WERI-Rb-1 (cell line): ENCODE data around the gene DNM2.

Source experiments
- DNase-seq: peaks from one replicate; pipeline ENCODE4 v3.0.0-alpha.2; 2020
- H3K27ac ChIP-seq: fragments of 250-450 bp; sonication (Bioruptor Pico); 2 replicates; pipeline ENCODE4 v1.5.1; 2020; ENCODE audit warnings: mild to moderate bottlenecking, moderate library complexity
- H3K27me3 ChIP-seq: fragments of 250-450 bp; sonication (Bioruptor Pico); 2 replicates; pipeline ENCODE4 v1.5.1; 2021; ENCODE audit warnings: mild to moderate bottlenecking, low read depth, moderate library complexity; ENCODE audit not compliant: insufficient read depth, severe bottlenecking
- H3K36me3 ChIP-seq: fragments of 250-450 bp; sonication (Bioruptor Pico); 2 replicates; pipeline ENCODE4 v1.5.1; 2020; ENCODE audit warnings: mild to moderate bottlenecking, moderate library complexity
- H3K4me3 ChIP-seq: 2 replicates; pipeline ENCODE4 v1.5.1; 2011; ENCODE audit warnings: low read depth, mild to moderate bottlenecking, control low read depth, low read length
- H3K9me3 ChIP-seq: fragments of 250-450 bp; sonication (Bioruptor Pico); 2 replicates; pipeline ENCODE4 v1.5.1; 2021; ENCODE audit warnings: mild to moderate bottlenecking, moderate library complexity; ENCODE audit not compliant: severe bottlenecking
- TF ChIP-seq, protein P1 (sequence below): IDR thresholded peaks from 2 replicates; pipeline ENCODE4 v1.5.1; 2011; ENCODE audit warnings: low read depth, mild to moderate bottlenecking, control low read depth, inconsistent platforms, low read length

Gene DNM2

DNA sequence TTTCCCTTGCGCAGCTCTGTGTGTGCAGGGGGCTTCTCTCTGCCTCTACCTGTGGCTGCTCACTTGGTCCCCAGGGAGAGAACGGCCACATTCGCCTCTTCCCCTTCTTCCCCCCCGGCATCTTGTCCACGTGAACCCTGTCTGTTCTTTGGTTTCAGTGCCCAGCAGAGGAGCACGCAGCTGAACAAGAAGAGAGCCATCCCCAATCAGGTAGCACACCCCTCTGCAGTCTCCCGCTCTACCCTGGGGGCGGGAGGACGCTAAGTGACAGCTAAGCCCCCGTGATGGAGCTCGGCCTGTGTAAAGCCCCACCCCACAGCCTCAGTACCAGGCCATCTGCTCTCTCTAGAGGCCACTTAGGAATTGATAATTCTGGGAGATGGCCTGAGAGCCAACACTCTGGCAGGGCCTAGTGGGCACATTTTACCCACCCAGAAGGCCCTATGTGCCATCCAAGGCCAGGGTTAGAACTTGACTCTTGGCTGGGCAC is 87.9 kb downstream of the DNM2 start:
- Histone ChIP-seq H3K36me3 (peaks cover 70% of the 10 kb centered on the region), H3K27me3 (no peaks in the 10 kb centered on the region), H3K9me3 (no peaks in the 10 kb centered on the region), H3K4me3 (no peak overlapping the region), H3K27ac (peak overlapping the region; percentile 49)
- TF ChIP-seq, protein P1, sequence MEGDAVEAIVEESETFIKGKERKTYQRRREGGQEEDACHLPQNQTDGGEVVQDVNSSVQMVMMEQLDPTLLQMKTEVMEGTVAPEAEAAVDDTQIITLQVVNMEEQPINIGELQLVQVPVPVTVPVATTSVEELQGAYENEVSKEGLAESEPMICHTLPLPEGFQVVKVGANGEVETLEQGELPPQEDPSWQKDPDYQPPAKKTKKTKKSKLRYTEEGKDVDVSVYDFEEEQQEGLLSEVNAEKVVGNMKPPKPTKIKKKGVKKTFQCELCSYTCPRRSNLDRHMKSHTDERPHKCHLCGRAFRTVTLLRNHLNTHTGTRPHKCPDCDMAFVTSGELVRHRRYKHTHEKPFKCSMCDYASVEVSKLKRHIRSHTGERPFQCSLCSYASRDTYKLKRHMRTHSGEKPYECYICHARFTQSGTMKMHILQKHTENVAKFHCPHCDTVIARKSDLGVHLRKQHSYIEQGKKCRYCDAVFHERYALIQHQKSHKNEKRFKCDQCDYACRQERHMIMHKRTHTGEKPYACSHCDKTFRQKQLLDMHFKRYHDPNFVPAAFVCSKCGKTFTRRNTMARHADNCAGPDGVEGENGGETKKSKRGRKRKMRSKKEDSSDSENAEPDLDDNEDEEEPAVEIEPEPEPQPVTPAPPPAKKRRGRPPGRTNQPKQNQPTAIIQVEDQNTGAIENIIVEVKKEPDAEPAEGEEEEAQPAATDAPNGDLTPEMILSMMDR: no peak
- peak; percentile 82 for DNase-seq

DNA sequence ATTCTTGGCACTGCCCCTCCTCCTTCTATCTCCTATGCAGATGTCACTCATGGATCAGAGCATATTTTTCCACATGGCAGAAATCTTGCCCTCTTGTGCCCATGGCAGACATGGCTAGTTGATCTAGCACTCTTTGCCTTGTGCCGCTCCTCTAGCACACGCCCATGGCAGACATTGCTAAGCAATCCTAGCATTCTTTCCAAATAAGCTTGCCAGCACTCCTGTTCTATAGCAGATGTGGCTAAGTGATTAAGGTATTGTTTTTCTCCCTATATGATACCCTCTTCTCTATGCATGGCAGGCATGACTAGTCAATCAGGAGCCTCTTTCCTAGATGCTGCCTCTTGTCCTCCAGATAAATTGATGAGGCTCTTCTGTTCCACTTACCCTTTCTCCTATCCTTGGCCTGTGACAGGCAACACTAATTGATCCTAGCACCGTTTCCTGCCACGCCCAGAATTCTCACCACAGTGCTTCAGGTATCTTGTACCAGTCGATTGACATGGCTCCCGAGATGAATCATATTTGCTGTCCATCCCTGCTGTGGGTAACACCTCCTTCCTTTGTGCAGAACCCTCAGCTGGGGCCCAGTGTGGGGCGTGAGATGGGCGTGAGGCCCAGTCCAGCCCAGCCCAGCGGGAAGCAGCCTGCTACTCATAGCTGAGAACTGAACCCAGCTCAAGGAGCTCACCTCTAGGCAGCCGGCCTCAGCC is 91.2 kb downstream of the DNM2 start:
- no peak for DNase-seq
- H3K27me3 ChIP-seq: no peaks in the 10 kb centered on the region
- no peak overlapping the region; the same call in 1 of the 2 replicates for H3K27ac ChIP-seq
- TF ChIP-seq, protein P1: no peak
- H3K36me3 ChIP-seq: peaks cover 56% of the 10 kb centered on the region
- no peak overlapping the region for H3K4me3 ChIP-seq
- H3K9me3 ChIP-seq: no peaks in the 10 kb centered on the region

DNA sequence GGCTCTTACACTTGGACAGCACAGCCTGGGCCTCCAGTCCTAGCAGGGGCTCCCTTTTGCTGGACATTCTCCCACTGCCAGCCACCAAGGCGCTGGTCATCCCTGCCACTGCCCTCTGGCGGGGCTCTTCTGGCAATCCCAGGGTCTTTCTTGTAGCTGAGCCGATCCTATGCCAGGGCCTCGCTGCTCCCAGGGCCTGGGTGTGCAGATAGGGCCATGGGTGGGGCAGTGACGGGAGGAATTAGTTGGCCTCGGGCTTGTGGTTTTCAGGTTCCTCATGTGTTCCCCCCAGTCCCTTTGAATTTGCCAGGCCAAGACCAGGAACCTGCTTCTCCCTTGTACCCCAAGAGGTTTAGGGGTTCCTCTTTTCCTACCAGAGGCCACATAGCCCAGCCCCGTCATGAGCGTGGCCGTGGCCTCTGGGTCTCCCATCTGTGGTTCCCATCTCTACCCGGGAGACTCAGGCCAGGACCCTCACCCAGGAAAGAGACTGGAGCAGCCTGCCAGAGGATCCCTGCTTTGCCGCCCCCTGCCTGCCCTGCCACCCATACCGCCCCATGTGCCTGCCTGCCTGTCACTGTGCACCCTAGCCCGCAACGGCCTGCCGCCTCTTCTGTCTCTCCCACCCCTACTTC is 91.9 kb downstream of the DNM2 start:
- H3K4me3 ChIP-seq: no peak overlapping the region
- H3K27me3 ChIP-seq: no peaks in the 10 kb centered on the region
- peaks cover 51% of the 10 kb centered on the region for H3K36me3 ChIP-seq
- H3K9me3 ChIP-seq: no peaks in the 10 kb centered on the region
- DNase-seq: no peak
- TF ChIP-seq, protein P1: no peak
- no peak overlapping the region; the same call in 1 of the 2 replicates for H3K27ac ChIP-seq

DNA sequence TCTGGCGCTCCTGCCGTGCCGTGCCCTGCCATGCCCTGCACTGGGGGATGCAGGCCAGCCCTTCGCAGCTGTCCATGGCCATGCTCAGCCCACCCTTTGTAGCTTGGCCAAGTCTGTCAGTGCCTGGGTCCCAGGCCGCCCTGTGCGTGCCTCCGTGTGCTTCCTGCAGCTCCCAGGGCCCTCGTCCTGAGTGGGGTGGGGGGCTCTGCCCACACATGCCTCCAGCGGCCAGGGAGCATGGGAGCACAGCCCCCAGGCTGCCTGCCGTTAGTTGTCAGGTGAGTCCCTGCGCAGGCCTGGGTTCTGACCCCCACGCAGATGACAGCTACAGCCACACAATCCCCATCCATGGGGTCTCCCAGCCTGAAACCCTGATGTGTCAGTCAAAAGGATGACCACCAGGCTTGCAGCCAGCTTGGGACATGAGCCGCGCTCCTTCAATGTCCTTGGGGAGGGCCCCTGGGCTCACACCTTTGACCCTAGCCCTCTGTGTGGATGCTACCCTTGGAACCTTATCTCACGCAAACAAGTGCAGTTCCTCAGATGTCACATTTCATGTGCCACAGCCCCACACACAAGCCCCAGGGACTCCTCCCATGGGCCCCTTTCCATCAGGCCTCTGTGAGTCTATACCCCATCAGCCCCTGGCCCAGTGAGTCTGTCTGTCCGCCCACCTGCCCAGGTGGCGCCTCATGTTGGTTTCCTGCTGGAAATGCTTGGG is 93.7 kb downstream of the DNM2 start:
- Histone ChIP-seq H3K27ac (no peak overlapping the region), H3K36me3 (peaks cover 45% of the 10 kb centered on the region)

DNA sequence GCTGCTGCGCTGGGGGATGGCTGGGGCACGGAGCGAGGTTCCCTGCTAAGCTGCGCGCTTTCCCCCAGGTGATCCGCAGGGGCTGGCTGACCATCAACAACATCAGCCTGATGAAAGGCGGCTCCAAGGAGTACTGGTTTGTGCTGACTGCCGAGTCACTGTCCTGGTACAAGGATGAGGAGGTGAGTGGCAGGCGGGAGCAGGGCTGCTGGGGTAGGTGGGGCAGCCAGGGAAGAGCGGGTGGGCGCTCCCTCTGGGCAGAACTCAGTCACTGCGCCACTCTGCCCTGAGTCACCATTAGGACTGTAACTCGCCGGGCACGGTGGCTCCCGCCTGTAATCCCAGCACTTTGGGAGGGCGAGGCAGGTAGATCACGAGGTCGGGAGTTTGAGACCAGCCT is 94.3 kb downstream of the DNM2 start:
- Histone ChIP-seq H3K36me3 (peaks cover 39% of the 10 kb centered on the region), H3K9me3 (no peaks in the 10 kb centered on the region), H3K4me3 (no peak overlapping the region), H3K27ac (no peak overlapping the region), H3K27me3 (no peaks in the 10 kb centered on the region)
- TF ChIP-seq, protein P1: no peak
- no peak for DNase-seq

More for the DNA sequence above, 93.7 kb downstream of the DNM2 start:
- Histone ChIP-seq H3K27me3 (no peaks in the 10 kb centered on the region), H3K9me3 (no peaks in the 10 kb centered on the region), H3K4me3 (no peak overlapping the region)
- TF ChIP-seq, protein P1: no peak
- DNase-seq: no peak
